Forelimb muscle (tissue), 1 donor: Measurements from ENCODE around the gene MINDY2. TPM values are rescaled to one million over a fixed set of nuclear protein-coding genes. Genes with fewer than 3 reads are reported as not detected.
"Not testable (repeated sequence)": the region's sequence is repeated elsewhere in the genome, so short reads cannot be mapped to it uniquely, and the experiment has no call there.

Experiments used
- DNase-seq: peaks from one replicate; pipeline ENCODE4 v3.0.0-alpha.2; 2013; ENCODE audit warnings: low read depth
- polyA plus RNA-seq: library from polyadenylated mRNA; unstranded; fragments of 120-200 nt; gene quantifications from one replicate; pipeline ENCODE4 v1.2.1, GENCODE V29; 2013; ENCODE audit not compliant: insufficient read length

Gene MINDY2
- polyA plus RNA-seq, 1 donor: 7.9 TPM

DNA sequence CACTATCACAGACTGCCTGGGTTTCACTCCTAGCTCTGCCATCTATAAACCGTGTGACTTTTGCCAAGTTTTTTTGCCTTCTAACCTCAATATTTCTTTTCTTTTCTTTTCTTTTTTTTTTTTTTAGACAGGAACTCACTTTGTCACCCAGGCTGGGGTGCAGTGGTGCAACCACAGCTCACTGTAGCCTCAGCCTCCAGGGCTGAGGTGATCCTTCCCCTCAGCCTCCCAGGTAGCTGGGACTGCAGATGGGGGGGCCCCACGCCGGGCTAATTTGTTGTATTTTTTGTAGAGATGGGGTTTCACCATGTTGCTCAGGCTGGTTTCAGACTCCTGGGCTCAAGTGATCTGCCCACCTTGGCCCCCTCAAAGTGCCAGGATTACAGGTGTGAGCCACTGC lies 18.4 kb upstream of the MINDY2 start:
- DNase-seq: no peak

DNA sequence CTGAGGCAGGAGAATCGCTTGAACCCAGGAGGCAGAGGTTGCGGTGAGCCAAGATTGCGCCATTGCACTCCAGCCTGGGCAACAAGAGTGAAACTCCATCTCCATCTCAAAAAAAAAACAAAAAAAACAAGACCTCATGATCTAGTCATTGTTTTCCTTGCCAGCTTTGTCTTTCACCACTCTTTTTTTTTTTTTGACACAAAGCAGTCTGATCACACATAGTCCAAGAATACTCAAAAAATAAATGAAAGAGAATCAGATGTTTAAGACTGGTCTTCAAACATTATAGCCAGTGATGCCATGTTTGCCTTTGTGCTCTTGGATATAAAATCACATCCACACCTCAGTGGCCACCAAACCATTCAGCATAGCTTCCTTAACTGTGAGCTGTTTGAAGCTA lies 15.8 kb upstream of the MINDY2 start:
- DNase-seq: no peak

DNA sequence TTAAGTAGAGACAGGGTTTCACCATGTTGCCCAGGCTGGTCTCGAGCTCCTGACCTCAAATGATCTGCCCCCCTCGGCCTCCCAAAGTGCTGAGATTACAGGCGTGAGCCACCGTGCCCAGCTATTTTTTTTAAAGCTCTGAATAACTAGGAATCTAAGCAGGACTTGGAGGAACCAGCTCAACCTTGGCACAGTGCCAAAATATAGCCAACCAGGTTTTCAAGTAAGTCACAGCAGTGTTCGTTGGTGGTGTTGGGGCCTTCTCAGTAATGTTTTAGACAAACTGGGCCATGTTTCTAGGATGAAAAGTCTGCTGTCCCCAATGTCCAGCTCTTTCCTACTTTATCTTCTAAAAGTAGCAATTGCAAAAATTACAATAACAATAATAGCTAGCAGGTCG lies 15.1 kb upstream of the MINDY2 start:
- no peak for DNase-seq

DNA sequence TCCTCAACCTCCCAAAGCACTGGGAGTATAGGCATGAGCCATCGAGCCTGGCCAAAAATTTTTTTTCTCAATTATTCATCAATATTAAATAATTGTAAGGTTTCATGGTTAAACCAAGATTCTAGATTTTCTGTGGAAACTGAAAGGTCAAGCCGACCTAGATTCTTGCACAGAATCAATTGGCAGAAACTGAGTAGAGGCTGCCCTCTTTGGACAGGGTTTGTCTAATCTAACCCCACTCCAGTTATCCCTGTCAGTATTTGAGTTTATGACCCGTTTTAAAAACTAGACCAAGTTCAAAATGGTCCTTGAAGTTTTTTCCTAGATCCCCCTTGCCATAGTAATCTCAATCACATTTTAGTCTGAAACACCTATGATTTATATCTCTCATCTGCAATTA lies 13.0 kb upstream of the MINDY2 start:
- no peak for DNase-seq

DNA sequence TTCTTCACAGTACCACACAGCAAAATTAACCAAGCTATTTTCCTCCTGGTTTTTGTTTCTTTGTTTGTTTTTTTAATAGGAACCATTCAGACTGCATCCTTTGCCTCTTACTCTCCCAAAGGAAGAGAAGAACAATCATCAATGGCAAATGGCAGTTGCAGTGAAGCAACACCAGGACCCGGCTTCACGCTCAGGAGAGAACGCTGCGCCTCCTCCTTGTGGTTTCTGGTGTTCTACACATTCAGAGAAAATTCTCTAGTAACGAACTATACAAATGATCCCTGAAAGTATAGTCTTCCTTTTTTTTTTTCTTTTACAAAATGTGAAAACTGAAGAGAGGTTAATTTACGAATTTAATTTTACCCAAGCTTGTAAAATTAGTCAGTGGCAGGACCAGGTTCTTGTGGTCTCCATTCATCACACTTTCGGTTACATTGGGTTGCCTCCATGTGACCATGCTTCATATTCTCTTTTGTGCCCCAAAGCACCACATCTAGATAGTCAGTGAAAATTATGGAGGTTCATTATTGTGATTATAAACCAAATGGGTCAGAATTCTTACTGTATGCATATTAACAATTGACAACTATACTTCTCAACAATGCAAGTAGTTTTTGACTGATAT lies 10.6 kb upstream of the MINDY2 start:
- no peak for DNase-seq

DNA sequence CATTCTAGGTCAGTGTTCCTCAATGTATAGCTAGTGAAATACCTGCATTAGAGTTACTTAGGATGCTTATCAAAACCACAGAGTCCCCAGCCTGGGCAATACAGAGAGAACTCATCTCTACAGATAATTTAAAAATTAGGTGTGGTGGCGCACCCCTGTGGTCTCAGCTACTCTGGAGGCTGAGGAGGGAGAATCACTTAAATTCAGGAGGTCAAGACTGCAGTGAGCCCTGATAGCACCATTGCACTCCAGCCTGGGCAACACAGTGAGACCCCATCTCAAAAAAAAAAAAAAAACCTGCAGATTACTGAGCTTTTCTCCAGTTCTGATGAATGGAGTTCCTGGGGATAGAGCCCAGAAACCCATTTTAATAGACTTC lies 10.1 kb upstream of the MINDY2 start:
- no peak for DNase-seq

DNA sequence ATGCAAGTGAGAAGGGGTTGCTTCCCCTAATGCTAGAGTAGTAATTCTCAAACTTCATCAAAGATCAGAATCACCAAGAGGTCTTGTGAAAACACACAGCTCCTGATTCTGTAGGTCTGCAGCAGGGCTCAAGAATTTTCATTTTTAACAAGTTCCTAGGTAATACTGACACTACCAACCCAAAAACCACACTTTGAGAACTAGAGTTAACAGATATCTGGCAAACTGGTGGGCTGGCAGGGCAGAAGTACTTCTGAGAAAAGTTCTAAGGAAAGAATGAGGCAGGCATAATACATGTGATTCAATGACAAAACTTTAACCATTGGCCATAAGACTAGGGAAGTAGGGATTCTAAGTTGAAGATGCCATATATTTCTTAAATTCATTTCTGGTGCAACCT lies 8.8 kb upstream of the MINDY2 start:
- DNase-seq: no peak

DNA sequence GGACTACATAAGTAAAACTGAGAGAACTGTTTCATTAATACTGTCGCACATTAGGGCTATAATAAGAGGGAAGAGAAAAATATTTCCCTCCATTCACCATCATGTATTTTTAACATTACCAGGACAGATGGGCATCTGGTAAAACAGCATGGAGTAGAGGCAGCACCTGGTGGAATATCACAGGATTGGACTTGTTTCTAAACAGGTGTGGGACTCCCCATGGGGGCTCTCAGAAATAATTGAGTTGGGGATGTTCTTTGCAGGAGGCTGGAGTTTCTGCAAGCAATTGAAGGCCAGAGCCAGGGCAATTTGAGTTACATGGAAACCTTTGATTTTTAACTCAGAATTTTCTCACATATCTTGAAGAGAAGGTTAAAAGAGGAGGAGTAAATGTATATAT lies 8.4 kb upstream of the MINDY2 start:
- no peak for DNase-seq

DNA sequence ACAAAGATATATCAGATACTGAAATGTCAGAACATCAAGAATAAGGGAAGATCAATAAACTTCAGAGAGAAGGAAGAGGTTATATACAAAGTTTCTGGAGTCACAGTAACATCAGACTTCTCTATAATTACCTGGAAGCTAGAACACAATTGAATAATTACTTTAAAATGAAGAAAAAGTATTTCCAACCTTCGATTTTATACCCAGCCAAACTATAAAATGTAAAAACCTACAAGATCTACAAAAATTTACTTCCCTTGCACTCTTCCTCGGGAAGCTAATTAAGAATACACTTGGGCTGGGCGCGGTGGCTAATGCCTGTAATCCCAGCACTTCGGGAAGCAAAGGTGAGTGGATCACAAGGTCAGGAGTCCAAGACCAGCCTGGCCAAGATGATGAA lies 6.6 kb upstream of the MINDY2 start:
- no peak for DNase-seq

DNA sequence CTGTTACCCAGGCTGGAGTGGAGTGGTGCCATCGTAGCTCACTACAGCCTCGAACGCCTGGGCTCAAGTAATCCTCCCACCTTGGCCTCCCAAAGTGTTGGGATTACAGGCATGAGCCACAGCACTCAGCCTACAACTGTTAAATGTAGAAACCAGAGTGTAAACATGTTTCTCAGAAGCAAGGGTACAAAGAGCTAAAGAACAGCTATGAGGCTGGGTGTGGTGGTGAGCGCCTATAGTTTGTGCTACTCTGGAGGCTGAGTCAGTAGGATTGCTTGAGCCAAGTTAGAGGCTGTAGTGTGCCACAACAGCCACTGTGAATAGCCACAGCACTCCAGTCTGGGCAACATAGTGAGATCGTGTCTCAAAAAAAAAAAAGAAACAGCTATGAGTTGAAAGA lies 4.8 kb upstream of the MINDY2 start:
- no peak for DNase-seq

DNA sequence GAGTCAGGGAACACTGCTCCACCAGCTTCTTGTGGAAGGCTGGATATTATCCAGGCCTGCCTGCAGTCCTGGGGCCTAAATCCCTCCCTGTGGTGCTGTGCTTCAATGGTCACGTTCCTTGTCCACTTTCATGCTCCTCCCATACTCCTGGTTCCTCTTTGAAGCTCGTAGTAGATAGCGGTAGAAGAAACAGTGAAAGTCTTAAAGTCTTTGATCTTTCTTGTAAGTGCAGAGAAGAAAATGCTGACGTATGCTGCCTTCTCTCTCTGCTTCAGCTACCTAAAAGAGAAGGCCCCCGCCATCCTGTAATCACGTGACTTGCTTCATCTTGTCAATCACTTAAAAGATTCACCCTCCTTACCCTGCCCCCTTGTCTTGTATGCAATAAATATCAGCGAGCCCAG lies 2.5 kb upstream of the MINDY2 start:
- not testable (repeated sequence) for DNase-seq

DNA sequence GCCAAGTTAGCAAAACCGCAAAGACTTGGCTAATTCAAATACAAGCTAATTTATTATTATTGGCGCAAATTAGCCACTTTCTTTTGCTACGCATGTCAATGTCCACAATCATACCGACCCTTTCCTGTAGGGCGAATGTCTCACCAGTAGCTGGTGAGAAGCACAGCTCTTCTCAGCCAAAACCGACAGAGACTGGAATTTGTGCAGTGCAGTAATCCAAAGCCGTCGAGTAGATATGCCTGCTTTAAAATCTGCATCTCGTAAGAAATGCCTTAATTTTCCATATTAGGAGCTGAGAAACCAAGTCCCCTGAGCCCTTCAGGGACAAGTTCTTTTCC lies 614 bp upstream of the MINDY2 start:
- no peak for DNase-seq

DNA sequence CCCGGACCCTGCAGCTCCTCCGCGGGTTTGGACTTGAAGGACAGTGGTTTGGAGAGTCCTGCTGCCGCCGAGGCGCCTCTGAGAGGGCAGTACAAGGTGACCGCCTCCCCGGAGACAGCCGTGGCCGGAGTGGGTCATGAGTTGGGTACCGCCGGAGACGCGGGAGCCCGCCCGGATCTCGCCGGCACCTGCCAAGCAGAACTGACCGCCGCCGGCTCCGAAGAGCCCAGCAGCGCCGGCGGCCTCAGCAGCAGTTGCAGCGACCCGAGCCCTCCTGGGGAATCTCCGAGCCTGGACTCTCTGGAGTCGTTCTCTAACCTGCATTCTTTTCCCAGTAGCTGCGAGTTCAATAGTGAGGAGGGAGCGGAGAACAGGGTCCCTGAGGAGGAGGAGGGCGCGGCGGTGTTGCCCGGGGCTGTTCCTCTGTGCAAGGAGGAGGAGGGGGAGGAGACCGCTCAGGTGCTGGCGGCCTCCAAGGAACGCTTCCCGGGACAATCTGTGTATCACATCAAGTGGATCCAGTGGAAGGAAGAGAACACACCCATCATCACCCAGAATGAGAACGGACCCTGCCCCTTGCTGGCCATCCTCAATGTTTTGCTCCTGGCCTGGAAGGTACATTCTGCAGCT lies 634 bp downstream of the MINDY2 start:
- no peak for DNase-seq

DNA sequence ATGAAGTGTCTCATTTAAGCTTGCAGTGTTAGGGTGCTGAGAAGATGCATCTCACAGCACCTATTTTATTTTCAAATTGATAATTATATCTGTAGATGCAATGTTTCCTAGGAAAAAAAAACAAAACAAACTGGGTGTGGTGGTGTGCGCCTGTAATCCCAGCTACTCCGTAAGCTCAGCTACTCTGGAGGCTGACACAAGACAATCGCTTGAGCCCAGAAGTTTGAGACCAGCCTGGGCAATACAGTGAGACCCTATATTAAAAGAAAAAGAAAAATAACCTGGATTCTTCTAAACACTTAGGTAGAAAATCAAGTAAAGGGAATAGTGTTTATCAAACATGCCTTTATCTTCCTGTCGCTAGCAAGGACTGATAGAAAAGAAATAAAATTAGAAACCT lies 1.9 kb downstream of the MINDY2 start:
- no peak for DNase-seq

DNA sequence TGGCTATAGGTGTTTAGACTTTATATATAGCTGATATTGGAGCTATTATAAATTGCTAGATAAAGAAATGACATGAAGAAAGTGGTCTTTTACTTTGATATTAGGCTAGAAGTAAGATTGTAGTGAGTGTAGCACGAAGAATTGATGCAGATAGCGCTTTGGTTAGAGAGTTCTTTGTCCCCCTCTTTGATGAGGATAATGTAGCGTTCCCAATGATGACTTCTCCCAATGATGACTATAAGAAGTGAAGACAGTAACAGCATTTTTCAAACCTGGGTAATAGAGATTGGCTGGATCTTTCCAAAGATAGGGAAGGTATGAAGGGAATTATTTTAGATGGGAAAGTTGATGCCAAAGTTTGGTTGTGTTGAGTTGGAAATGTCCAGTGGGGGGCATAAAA lies 4.3 kb downstream of the MINDY2 start:
- DNase-seq: no peak

DNA sequence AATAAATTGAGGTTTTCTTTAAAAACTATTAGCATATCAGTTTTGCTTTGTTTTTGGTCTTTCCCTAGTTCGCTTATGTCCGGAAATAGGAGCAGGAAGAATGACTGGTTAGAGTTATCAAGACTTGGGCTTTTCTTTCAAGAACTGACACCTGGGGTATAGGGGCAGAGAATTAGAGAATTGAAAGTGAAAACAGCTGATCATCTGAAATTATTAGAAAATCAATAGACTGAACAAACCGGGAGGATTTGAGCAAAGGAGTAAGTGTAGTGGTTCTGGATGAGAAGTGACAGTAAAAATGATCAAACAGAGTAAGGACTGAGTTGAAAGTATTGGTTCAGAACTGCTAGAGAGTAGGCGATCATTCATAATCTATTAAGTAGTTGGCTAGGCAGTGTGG lies 6.0 kb downstream of the MINDY2 start:
- DNase-seq: no peak

DNA sequence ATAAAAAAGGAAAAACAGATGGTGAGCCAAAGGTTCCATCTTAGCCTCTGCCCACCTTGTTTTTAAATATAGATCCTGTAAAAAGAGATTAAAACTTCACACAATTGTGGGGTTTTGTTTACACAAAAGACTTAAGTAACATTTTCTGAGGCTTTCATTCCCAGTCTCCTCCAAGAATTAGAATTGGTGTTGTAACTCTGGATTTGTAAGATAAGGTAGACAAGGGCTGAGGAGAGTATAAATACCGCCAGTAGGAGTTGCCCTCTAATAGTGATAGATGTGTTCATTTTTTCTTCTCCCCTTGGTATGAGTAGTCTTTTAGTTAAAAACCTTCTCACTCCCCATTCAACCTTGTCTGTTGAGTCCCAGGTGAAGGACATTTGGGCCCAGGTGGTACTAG lies 8.5 kb downstream of the MINDY2 start:
- DNase-seq: no peak

DNA sequence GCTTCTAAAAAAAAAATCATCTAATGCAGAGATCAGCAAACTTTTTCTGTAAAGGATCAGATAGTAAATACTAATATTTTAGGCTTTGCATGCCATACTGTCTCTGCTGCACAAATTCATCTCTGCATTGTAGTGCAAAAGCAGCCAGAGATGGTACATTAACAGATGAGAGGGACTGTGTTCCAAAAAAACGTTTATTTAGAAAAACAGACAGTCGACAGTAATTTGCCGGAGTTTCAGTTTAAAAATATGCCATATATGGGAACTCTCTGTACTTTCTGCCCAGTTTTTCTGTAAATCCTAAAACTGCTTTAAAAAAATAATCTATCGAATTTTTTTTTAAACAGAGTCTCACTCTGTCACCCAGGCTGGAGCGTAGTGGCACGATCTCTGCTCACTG lies 14.3 kb downstream of the MINDY2 start:
- no peak for DNase-seq

DNA sequence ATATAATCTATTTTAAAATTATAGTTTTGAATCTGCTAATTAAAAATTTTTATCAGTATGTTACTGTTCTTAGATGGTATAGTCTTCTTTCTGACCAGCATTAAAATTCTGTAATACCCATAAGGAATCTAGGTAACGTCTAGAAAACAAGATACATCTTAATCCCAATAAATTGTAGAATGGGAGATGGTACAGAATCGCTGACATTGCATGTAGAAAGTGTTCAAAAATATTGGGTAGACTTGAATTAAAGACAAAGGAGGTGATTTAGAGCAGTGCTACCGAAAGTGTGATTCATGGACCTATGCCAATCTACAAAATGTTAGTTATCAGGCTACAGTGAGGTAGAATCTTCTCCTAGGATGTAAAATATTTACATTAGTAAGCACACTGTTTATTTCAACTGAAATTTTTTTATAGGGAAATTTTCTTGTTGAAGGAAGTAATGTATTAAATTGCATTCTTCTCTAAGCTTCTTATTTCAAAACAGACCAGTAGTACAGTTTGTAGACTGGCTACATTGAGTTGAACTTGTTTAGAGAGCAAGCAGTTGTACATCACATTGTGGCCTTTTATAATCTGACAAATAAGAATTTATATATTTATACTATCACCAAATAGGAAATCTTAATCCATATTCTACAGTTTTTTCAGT lies 17.1 kb downstream of the MINDY2 start:
- DNase-seq: no peak

DNA sequence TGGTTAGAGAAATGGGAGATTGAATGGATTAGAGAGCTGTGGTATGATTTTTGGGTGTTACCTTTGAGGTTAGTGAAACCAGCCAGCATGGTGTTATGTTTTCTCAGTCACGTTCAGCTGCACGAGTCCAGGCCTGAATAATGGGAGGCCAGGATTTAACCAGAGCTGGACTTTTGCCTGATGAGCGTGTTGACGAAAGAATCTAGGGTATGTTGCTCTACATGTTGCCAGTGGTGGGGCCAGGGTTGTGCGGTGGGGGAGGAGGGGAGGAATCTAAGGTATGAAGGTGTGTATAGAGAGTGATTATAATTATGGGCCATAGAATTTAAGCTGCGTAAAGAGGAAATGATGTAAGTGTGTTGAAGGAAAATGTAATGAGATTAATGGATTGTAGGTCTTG lies 22.8 kb downstream of the MINDY2 start:
- no peak for DNase-seq

DNA sequence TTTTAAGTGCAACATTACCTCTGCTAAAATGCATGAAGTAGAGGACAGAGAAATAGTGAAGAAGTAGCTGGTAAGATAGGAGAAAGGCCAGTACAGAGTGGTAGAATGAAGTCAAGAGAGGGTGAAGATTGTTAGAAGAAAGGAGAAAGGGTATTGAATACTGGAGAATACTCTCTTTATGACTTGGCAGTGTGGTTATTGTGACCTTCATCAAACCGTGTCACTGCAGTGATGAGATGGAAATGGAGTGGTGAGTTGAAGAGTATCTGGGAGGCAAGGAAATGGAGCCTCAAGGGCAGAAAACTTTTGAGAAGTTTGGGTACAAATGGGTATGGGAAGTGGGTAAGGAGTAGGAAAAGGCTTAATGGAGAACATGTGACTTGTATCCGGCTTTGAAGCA lies 24.7 kb downstream of the MINDY2 start:
- DNase-seq: no peak

DNA sequence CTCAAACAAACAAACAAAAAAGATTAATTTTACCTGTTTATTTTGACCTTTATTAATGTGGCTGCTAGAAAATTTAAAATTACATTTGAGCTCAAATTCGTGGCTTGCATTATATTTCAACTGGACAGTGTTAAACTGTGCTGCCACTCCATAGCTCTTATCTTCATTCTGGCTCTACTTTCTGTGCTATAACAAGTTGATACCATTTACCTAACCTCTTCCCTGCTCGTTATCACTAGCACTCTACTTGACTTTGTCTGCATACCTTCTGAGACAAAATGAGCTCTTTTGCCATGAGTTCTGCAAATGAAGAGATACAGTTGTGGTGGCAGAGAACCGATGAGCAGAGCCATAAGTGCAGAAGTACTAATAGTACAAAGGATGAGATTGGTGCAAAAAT lies 26.4 kb downstream of the MINDY2 start:
- no peak for DNase-seq

DNA sequence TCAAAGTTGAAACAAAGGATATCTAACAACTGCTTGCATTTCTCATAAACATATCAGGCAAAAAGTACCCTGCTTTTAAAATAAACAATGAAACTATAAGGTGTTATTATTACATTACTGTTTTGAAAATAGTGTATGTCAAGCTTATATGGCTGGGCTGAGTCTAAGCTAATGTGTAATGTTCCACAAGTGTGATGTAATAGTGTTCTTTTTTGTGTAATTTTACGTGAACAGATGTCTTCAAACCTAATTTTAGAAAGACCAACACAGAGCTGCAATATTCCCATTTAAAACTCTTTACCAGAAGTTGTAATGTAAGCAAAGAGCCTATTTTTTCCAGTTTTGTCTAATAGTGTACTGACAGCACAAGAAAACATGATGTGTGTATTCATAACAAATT lies 34.0 kb downstream of the MINDY2 start:
- DNase-seq: no peak

DNA sequence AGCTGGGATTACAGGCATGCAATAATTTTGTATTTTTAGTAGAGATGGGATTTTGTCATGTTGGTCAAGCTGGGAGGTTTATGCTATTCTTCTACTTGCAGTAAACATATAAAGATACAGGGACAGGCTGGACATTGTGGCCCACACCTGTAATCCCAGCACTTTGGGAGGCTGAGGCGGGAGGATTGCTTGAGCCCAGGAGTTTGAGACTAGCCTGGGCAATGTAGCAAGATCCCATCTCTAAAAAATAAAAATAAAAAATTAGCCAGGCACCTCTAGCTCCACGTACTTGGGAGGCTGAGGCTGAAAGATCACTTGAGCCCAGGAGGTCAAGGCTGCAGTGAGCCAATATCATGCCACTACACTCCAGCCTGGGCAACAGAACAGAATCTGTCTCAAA lies 52.2 kb downstream of the MINDY2 start:
- DNase-seq: not testable (repeated sequence)
